Caco-2 (cell line): ENCODE data around the gene DMXL2. TPM values are rescaled to one million over a fixed set of nuclear protein-coding genes. Genes with fewer than 3 reads are reported as not detected.
"Not testable (repeated sequence)": the region's sequence is repeated elsewhere in the genome, so short reads cannot be mapped to it uniquely, and the experiment has no call there.

Source experiments
- BruUV-seq: library from RNA; stranded (reverse); fragments of 400-500 nt; replicated peaks from 2 replicates; lab custom pipeline; 2021; lab: Mats Ljungman, UMichigan
- CTCF ChIA-PET: fragments of 300-600 bp; sonication (Branson Sonifier 250); formaldehyde crosslinking; loops from one replicate; lab custom pipeline; 2022; ENCODE audit warnings: antibody characterized with exemption; lab: Charles Lee
- POLR2A ChIA-PET: fragments of 300-600 bp; sonication (Branson Sonifier 250); formaldehyde crosslinking; loops from one replicate; lab custom pipeline; 2022; ENCODE audit warnings: antibody characterized with exemption; lab: Charles Lee
- DNase-seq, 2 experiments: peaks; one replicate each; pipeline versions ENCODE4 v3.0.0 to v3.0.0-alpha.2; 2020 to 2022
- H3K27me3 ChIP-seq: replicated peaks from 2 replicates; pipeline ENCODE4 v1.6.0; 2011; ENCODE audit warnings: low read length; ENCODE audit not compliant: control insufficient read depth, insufficient read depth
- H3K36me3 ChIP-seq: 2 replicates; pipeline ENCODE4 v1.5.1; 2011; ENCODE audit warnings: low read length; ENCODE audit not compliant: control insufficient read depth, insufficient read depth
- H3K4me1 ChIP-seq: fragments of 250-450 bp; sonication (Bioruptor Pico); 2 replicates; pipeline ENCODE4 v1.5.1; 2020; ENCODE audit warnings: mild to moderate bottlenecking
- H3K4me3 ChIP-seq: 2 replicates; pipeline ENCODE4 v1.5.1; 2011; ENCODE audit warnings: low read depth, mild to moderate bottlenecking, control low read depth, low read length
- H3K9me3 ChIP-seq: fragments of 250-450 bp; sonication (Bioruptor Pico); 2 replicates; pipeline ENCODE4 v1.5.1; 2020; ENCODE audit warnings: mild to moderate bottlenecking, moderate library complexity
- H3K27ac Mint-ChIP-seq: one replicate; pipeline ENCODE4 v1.8.0; 2022; ENCODE audit warnings: mixed read lengths; ENCODE audit not compliant: unreplicated experiment
- H3K27me3 Mint-ChIP-seq: one replicate; pipeline ENCODE4 v1.8.0; 2022; ENCODE audit warnings: mixed read lengths; ENCODE audit not compliant: insufficient read depth, unreplicated experiment
- H3K36me3 Mint-ChIP-seq: one replicate; pipeline ENCODE4 v1.8.0; 2022; ENCODE audit warnings: mild to moderate bottlenecking, mixed read lengths; ENCODE audit not compliant: insufficient read depth, unreplicated experiment
- H3K4me1 Mint-ChIP-seq: one replicate; pipeline ENCODE4 v1.8.0; 2022; ENCODE audit warnings: low read depth, mixed read lengths; ENCODE audit not compliant: unreplicated experiment
- H3K4me3 Mint-ChIP-seq: one replicate; pipeline ENCODE4 v1.8.0; 2022; ENCODE audit warnings: mild to moderate bottlenecking, moderate library complexity, mixed read lengths; ENCODE audit not compliant: unreplicated experiment
- H3K9me3 Mint-ChIP-seq: one replicate; pipeline ENCODE4 v1.8.0; 2022; ENCODE audit warnings: mixed read lengths; ENCODE audit not compliant: unreplicated experiment
- intact Hi-C: fragments of 100-400 bp; cut with micrococcal nuclease; formaldehyde crosslinking; loops from one replicate; pipeline ENCODE4 v1.10.0; 2022; ENCODE audit not compliant: unreplicated experiment
- total RNA-seq: library from RNA; stranded (reverse); gene quantifications from 2 replicates; pipeline ENCODE4 v1.2.3, GENCODE V29; 2022
- TF ChIP-seq, protein P1 (sequence below), 2 experiments: fragments of 200-600 bp in 1 of 2; IDR thresholded peaks; 1 replicate in 1 of 2; 2 replicates in 1 of 2; pipeline versions ENCODE4 v1.5.1 to v1.8.0; 2011 to 2022; ENCODE audit warnings: antibody characterized with exemption in 1 of 2, control low read depth in 1 of 2, inconsistent platforms in 1 of 2, low read depth in 1 of 2, low read length in 1 of 2, mild to moderate bottlenecking in 1 of 2, moderate library complexity in 1 of 2; ENCODE audit not compliant: insufficient read depth in 1 of 2, severe bottlenecking in 1 of 2, unreplicated experiment in 1 of 2

Gene DMXL2
- total RNA-seq, 1 experiment from 2014 or later, result 7.5 TPM

DNA sequence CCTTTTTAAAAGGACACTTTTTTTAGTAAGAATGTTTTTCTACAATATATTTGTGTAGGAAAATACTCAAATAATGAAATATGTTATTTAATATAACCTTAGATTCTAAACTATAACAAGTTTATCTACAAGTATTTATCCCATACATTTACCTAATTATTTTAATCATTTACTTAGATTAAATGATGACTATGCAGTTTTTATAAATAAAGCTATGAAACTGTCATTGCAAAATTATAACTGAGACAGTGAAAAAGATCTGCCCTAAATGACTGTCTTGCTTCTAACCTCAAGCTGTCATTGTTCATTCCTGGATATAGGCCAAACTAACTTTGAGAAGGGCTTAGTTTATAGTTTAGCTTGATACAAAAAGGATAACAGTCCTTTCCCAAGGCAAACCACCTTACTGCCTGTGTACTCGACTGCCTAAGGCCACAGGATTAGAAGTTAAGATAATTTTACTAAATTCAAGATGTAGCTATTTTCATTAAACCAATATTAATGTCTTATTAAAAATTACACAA, 197.0 kb downstream of the DMXL2 start:
- POLR2A ChIA-PET, result no interaction called here
- CTCF ChIA-PET, result no interaction called here
- no peak for DNase-seq

GRCh38 chr15:51424780-51425179, 197.8 kb downstream of the DMXL2 start:
- Histone ChIP-seq H3K36me3 (no peaks in the 10 kb centered on the region), H3K4me3 (no peak overlapping the region), H3K9me3 (no peaks in the 10 kb centered on the region), H3K4me1 (no peaks in the 10 kb centered on the region), H3K27me3 (no peaks in the 10 kb centered on the region)
- TF ChIP-seq, protein P1, sequence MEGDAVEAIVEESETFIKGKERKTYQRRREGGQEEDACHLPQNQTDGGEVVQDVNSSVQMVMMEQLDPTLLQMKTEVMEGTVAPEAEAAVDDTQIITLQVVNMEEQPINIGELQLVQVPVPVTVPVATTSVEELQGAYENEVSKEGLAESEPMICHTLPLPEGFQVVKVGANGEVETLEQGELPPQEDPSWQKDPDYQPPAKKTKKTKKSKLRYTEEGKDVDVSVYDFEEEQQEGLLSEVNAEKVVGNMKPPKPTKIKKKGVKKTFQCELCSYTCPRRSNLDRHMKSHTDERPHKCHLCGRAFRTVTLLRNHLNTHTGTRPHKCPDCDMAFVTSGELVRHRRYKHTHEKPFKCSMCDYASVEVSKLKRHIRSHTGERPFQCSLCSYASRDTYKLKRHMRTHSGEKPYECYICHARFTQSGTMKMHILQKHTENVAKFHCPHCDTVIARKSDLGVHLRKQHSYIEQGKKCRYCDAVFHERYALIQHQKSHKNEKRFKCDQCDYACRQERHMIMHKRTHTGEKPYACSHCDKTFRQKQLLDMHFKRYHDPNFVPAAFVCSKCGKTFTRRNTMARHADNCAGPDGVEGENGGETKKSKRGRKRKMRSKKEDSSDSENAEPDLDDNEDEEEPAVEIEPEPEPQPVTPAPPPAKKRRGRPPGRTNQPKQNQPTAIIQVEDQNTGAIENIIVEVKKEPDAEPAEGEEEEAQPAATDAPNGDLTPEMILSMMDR (IDR thresholded peaks at IDR 0.05; ENCODE audit: insufficient read depth in 1 of 2, low read depth in 1 of 2, low read length in 1 of 2, severe bottlenecking in 1 of 2, unreplicated experiment in 1 of 2), result no peak
- BruUV-seq, result no TSS peak
- H3K4me1 Mint-ChIP-seq, result no peaks in the 10 kb centered on the region
- ChIA-PET CTCF (no interaction called here), POLR2A (no interaction called here)
- no peaks in the 10 kb centered on the region for H3K36me3 Mint-ChIP-seq
- intact Hi-C loops, result no loop called here
- H3K27ac Mint-ChIP-seq, result no peak overlapping the region
- H3K27me3 Mint-ChIP-seq, result no peaks in the 10 kb centered on the region
- H3K4me3 Mint-ChIP-seq, result no peak overlapping the region
- H3K9me3 Mint-ChIP-seq, result no peaks in the 10 kb centered on the region
- no peak for DNase-seq

More for the DNA sequence above, 197.0 kb downstream of the DMXL2 start:
- Histone ChIP-seq H3K36me3 (no peaks in the 10 kb centered on the region), H3K9me3 (no peaks in the 10 kb centered on the region), H3K4me1 (no peaks in the 10 kb centered on the region), H3K27me3 (no peaks in the 10 kb centered on the region), H3K4me3 (no peak overlapping the region)
- TF ChIP-seq, protein P1 (IDR thresholded peaks at IDR 0.05; ENCODE audit: insufficient read depth in 1 of 2, low read depth in 1 of 2, low read length in 1 of 2, severe bottlenecking in 1 of 2, unreplicated experiment in 1 of 2), result no peak
- Mint-ChIP-seq H3K4me3 (no peak overlapping the region), H3K27ac (no peak overlapping the region), H3K36me3 (no peaks in the 10 kb centered on the region), H3K27me3 (no peaks in the 10 kb centered on the region), H3K9me3 (no peaks in the 10 kb centered on the region), H3K4me1 (no peaks in the 10 kb centered on the region)
- BruUV-seq, result no TSS peak
- intact Hi-C loops, result no loop called here

GRCh38 chr15:51423040-51423439, 199.5 kb downstream of the DMXL2 start:
- intact Hi-C loops, POLR2A ChIA-PET, CTCF ChIA-PET, H3K36me3 Mint-ChIP-seq, H3K9me3 Mint-ChIP-seq, H3K27ac Mint-ChIP-seq, H3K4me1 ChIP-seq, DNase-seq, H3K4me3 ChIP-seq, H3K4me1 Mint-ChIP-seq, H3K4me3 Mint-ChIP-seq, BruUV-seq, H3K27me3 Mint-ChIP-seq, H3K36me3 ChIP-seq, H3K9me3 ChIP-seq, H3K27me3 ChIP-seq: not testable (repeated sequence)

GRCh38 chr15:51416129-51416528, 206.4 kb downstream of the DMXL2 start:
- H3K9me3 Mint-ChIP-seq, result no peaks in the 10 kb centered on the region
- TF ChIP-seq, protein P1 (IDR thresholded peaks at IDR 0.05; ENCODE audit: insufficient read depth in 1 of 2, low read depth in 1 of 2, low read length in 1 of 2, severe bottlenecking in 1 of 2, unreplicated experiment in 1 of 2), result no peak
- ChIA-PET POLR2A (no interaction called here), CTCF (no interaction called here)
- intact Hi-C loops, result no loop called here
- no peaks in the 10 kb centered on the region for H3K4me1 ChIP-seq
- H3K4me3 ChIP-seq, result no peak overlapping the region
- no TSS peak for BruUV-seq
- no peaks in the 10 kb centered on the region for H3K4me1 Mint-ChIP-seq
- H3K36me3 Mint-ChIP-seq, result no peaks in the 10 kb centered on the region
- no peaks in the 10 kb centered on the region for H3K9me3 ChIP-seq
- H3K27ac Mint-ChIP-seq, result no peak overlapping the region
- no peaks in the 10 kb centered on the region for H3K36me3 ChIP-seq
- no peak overlapping the region for H3K4me3 Mint-ChIP-seq
- H3K27me3 Mint-ChIP-seq, result no peaks in the 10 kb centered on the region
- DNase-seq, result no peak
- no peaks in the 10 kb centered on the region for H3K27me3 ChIP-seq
